ENCODE results near the gene PTPRA. TPM values are rescaled to one million over a fixed set of nuclear protein-coding genes. Genes with fewer than 3 reads are reported as not detected.

The PTPRA gene
- total and polyA plus RNA-seq, 2 of the 13 experiments (the other 11 are each of a cell fraction or from before 2014, with no cell fraction given): 47.2 to 127 TPM

DNA sequence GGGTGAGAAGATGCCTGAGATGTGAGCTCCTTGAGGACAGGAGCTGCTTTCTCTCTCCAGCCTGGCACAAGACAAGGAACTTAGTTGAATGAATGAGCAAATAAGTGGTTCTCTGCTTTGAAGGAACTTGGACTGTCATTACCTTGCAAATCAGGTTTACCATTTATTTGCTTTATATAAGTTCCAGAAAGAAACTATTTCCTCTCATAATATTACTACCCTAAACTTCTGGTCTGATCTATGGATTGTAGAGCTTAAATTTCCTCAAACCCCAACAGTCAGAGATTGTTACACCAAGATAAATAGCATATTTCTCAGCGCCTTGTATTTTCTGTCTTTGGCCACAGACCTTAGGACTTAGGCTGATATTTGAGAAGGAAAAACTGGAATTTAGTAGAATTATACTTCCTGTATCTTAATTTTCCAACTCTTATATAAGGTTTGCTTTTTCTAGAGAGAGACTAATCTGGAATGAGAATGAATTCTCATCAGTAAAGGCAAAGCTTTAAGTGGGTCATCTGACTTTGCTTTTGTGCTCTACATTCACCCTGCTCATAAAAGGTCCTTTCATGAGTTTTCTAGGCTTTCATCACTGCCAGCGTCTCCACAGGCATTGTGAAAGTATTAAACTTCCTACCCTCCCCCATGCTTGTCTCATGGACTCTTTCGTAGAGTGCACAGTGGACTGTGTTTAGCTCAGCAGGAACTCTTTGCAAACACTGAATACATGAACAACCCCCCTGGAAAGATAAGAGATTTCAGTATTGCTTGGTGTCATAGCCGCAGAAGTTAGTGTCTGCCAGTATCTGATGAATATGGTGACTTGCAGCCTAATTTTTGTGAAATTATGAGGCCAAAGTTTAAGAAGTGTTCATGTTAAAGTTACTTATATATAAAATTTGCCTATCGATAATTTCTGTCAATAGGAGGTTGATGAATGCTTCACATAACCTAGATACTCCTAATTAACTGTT, 74.0 kb downstream of the PTPRA start (continued):
- TF ChIP-seq SNAPC4 (CRISPR knock-in tag; IDR thresholded peaks at IDR 0.05) (no peak), PHF5A (CRISPR knock-in tag; IDR thresholded peaks at IDR 0.05; ENCODE audit: low read depth, unreplicated experiment) (peak; percentile 93), ZNF782 (CRISPR knock-in tag; IDR thresholded peaks at IDR 0.05; ENCODE audit: borderline replicate concordance) (no peak), ZNF362 (CRISPR knock-in tag; IDR thresholded peaks at IDR 0.05; ENCODE audit: borderline replicate concordance) (no peak), MYNN (CRISPR knock-in tag; IDR thresholded peaks at IDR 0.05; ENCODE audit: low read depth) (peak; percentile 61; the same call in 1 of the 2 replicates), ATF4 (CRISPR knock-in tag; IDR thresholded peaks at IDR 0.05) (peak in 1 of 2 experiments; percentile 93; a peak in 2 of 4 replicates), ZNF660 (CRISPR knock-in tag; IDR thresholded peaks at IDR 0.05; ENCODE audit: borderline replicate concordance, low read depth) (no peak), PRDM10 (CRISPR knock-in tag; IDR thresholded peaks at IDR 0.05; ENCODE audit: low read depth) (peak; percentile 78)
- TF ChIP-seq, protein P1, sequence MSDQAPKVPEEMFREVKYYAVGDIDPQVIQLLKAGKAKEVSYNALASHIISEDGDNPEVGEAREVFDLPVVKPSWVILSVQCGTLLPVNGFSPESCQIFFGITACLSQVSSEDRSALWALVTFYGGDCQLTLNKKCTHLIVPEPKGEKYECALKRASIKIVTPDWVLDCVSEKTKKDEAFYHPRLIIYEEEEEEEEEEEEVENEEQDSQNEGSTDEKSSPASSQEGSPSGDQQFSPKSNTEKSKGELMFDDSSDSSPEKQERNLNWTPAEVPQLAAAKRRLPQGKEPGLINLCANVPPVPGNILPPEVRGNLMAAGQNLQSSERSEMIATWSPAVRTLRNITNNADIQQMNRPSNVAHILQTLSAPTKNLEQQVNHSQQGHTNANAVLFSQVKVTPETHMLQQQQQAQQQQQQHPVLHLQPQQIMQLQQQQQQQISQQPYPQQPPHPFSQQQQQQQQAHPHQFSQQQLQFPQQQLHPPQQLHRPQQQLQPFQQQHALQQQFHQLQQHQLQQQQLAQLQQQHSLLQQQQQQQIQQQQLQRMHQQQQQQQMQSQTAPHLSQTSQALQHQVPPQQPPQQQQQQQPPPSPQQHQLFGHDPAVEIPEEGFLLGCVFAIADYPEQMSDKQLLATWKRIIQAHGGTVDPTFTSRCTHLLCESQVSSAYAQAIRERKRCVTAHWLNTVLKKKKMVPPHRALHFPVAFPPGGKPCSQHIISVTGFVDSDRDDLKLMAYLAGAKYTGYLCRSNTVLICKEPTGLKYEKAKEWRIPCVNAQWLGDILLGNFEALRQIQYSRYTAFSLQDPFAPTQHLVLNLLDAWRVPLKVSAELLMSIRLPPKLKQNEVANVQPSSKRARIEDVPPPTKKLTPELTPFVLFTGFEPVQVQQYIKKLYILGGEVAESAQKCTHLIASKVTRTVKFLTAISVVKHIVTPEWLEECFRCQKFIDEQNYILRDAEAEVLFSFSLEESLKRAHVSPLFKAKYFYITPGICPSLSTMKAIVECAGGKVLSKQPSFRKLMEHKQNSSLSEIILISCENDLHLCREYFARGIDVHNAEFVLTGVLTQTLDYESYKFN (CRISPR knock-in tag; conservative IDR thresholded peaks at IDR 0.05): peak; percentile 95
- TF ChIP-seq, protein P2, sequence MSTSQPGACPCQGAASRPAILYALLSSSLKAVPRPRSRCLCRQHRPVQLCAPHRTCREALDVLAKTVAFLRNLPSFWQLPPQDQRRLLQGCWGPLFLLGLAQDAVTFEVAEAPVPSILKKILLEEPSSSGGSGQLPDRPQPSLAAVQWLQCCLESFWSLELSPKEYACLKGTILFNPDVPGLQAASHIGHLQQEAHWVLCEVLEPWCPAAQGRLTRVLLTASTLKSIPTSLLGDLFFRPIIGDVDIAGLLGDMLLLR (CRISPR knock-in tag; IDR thresholded peaks at IDR 0.05): no peak
